Neural cell (in vitro differentiated cells): ENCODE results near the gene FOXL1.

Experiments
- EP300 ChIP-seq: fragments of 450-650 bp; conservative IDR thresholded peaks from 2 replicates; pipeline ENCODE4 v1.6.1; 2014; ENCODE audit warnings: antibody characterized with exemption, mild to moderate bottlenecking, moderate library complexity; ENCODE audit not compliant: poor library complexity, severe bottlenecking
- EZH2 ChIP-seq: fragments of 200-600, 300-800 bp; shearing (Covaris generic), sonication (generic); IDR thresholded peaks from 2 replicates; pipeline ENCODE4 v1.6.1; 2014; ENCODE audit warnings: antibody characterized with exemption, low read length, borderline replicate concordance, mild to moderate bottlenecking; ENCODE audit not compliant: insufficient read depth, poor library complexity, severe bottlenecking
- MXI1 ChIP-seq: fragments of 450-650 bp; conservative IDR thresholded peaks from 2 replicates; pipeline ENCODE4 v1.6.1; 2014; ENCODE audit warnings: antibody characterized with exemption, mild to moderate bottlenecking; ENCODE audit not compliant: poor library complexity, severe bottlenecking
- POLR2AphosphoS5 ChIP-seq: IDR thresholded peaks from 2 replicates; pipeline ENCODE4 v1.6.1; 2012
- RAD21 ChIP-seq: fragments of 450-650 bp; conservative IDR thresholded peaks from 2 replicates; pipeline ENCODE4 v1.6.1; 2014; ENCODE audit warnings: antibody characterized with exemption, mild to moderate bottlenecking, moderate library complexity
- SMC3 ChIP-seq: fragments of 450-650 bp; conservative IDR thresholded peaks from 2 replicates; pipeline ENCODE4 v1.6.1; 2014; ENCODE audit warnings: antibody characterized with exemption, mild to moderate bottlenecking, moderate library complexity; ENCODE audit not compliant: poor library complexity
- TAF1 ChIP-seq: IDR thresholded peaks from 2 replicates; pipeline ENCODE4 v1.6.1; 2012; ENCODE audit warnings: low read depth
- TF ChIP-seq, protein P1 (sequence below): IDR thresholded peaks from 2 replicates; pipeline ENCODE4 v1.6.1; 2012; ENCODE audit warnings: borderline replicate concordance
- TF ChIP-seq, protein P2 (sequence below): fragments of 450-650 bp; IDR thresholded peaks from 2 replicates; pipeline ENCODE4 v1.5.1; 2014; ENCODE audit warnings: antibody characterized with exemption, mild to moderate bottlenecking, moderate library complexity; ENCODE audit not compliant: poor library complexity, severe bottlenecking

DNA sequence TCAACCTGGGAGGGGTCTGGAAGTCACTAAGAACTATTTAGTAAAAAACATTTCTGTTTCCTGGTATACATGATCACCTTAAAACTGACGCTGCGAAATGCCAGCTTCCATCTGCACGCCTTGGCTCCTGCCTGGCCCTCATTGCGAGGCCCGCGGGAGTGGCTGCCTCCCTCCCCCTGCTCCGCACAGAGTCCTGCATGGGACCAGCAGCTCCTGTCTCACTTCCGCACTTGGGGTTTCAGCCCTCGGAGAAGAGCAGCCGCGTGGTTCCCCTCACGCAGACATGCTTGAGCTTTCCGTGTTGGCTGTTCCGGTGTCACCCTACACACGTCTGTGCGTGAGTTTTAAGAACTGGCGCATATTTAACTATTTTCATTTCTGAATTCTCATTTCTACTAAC is 41.7 kb upstream of the FOXL1 start:
- TF ChIP-seq EP300 = no peak
- TF ChIP-seq, protein P1, sequence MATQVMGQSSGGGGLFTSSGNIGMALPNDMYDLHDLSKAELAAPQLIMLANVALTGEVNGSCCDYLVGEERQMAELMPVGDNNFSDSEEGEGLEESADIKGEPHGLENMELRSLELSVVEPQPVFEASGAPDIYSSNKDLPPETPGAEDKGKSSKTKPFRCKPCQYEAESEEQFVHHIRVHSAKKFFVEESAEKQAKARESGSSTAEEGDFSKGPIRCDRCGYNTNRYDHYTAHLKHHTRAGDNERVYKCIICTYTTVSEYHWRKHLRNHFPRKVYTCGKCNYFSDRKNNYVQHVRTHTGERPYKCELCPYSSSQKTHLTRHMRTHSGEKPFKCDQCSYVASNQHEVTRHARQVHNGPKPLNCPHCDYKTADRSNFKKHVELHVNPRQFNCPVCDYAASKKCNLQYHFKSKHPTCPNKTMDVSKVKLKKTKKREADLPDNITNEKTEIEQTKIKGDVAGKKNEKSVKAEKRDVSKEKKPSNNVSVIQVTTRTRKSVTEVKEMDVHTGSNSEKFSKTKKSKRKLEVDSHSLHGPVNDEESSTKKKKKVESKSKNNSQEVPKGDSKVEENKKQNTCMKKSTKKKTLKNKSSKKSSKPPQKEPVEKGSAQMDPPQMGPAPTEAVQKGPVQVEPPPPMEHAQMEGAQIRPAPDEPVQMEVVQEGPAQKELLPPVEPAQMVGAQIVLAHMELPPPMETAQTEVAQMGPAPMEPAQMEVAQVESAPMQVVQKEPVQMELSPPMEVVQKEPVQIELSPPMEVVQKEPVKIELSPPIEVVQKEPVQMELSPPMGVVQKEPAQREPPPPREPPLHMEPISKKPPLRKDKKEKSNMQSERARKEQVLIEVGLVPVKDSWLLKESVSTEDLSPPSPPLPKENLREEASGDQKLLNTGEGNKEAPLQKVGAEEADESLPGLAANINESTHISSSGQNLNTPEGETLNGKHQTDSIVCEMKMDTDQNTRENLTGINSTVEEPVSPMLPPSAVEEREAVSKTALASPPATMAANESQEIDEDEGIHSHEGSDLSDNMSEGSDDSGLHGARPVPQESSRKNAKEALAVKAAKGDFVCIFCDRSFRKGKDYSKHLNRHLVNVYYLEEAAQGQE = no peak
- TF ChIP-seq, protein P2, sequence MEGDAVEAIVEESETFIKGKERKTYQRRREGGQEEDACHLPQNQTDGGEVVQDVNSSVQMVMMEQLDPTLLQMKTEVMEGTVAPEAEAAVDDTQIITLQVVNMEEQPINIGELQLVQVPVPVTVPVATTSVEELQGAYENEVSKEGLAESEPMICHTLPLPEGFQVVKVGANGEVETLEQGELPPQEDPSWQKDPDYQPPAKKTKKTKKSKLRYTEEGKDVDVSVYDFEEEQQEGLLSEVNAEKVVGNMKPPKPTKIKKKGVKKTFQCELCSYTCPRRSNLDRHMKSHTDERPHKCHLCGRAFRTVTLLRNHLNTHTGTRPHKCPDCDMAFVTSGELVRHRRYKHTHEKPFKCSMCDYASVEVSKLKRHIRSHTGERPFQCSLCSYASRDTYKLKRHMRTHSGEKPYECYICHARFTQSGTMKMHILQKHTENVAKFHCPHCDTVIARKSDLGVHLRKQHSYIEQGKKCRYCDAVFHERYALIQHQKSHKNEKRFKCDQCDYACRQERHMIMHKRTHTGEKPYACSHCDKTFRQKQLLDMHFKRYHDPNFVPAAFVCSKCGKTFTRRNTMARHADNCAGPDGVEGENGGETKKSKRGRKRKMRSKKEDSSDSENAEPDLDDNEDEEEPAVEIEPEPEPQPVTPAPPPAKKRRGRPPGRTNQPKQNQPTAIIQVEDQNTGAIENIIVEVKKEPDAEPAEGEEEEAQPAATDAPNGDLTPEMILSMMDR = no peak
- no peak for TF ChIP-seq TAF1
- no peak for TF ChIP-seq MXI1
- no peak for TF ChIP-seq EZH2
- TF ChIP-seq RAD21 = no peak
- no peak for TF ChIP-seq POLR2AphosphoS5
- no peak for TF ChIP-seq SMC3
